HepG2 (cell line): ENCODE data around the gene TRIM54. TPM values are rescaled to one million over a fixed set of nuclear protein-coding genes. Genes with fewer than 3 reads are reported as not detected.
A peak's percentile ranks its signal among the peaks of the same experiment; 100 is the strongest.

Experiments used
- EZH2 ChIP-seq: conservative IDR thresholded peaks from 2 replicates; pipeline ENCODE4 v1.6.1; 2012; ENCODE audit warnings: mild to moderate bottlenecking, low read depth, low read length, moderate library complexity
- HDAC6 ChIP-seq: fragments of 200-600 bp; sonication (generic); IDR thresholded peaks from 2 replicates; pipeline ENCODE4 v1.7.0; 2017; ENCODE audit warnings: mild to moderate bottlenecking, antibody characterized with exemption, low read length, low read depth
- HNF4A ChIP-seq: sonication (generic); formaldehyde crosslinking; IDR thresholded peaks from 2 replicates; pipeline ENCODE4 v1.4.0; 2020; ENCODE audit warnings: missing genetic modification reagents
- PHF21A ChIP-seq: sonication (generic); formaldehyde crosslinking; IDR thresholded peaks from 2 replicates; pipeline ENCODE4 v1.5.0; 2020; ENCODE audit warnings: mild to moderate bottlenecking, missing genetic modification reagents
- RELA ChIP-seq: sonication (generic); formaldehyde crosslinking; IDR thresholded peaks from 2 replicates; pipeline ENCODE4 v1.4.0; 2020; ENCODE audit warnings: missing genetic modification reagents
- SMC3 ChIP-seq: IDR thresholded peaks from 2 replicates; pipeline ENCODE4 v1.6.1; 2011; ENCODE audit warnings: low read length, improper control_type of control experiment
- TARDBP ChIP-seq: sonication (generic); formaldehyde crosslinking; IDR thresholded peaks from 2 replicates; pipeline ENCODE4 v1.8.0; 2022; ENCODE audit warnings: mild to moderate bottlenecking, missing genetic modification reagents
- ZBTB7A ChIP-seq: sonication (generic); formaldehyde crosslinking; IDR thresholded peaks from 2 replicates; pipeline ENCODE4 v1.8.0; 2022; ENCODE audit warnings: mild to moderate bottlenecking, missing genetic modification reagents
- ZC3H4 ChIP-seq: sonication (generic); formaldehyde crosslinking; IDR thresholded peaks from 2 replicates; pipeline ENCODE4 v1.4.0; 2020; ENCODE audit warnings: missing genetic modification reagents, borderline replicate concordance
- ZNF446 ChIP-seq: sonication (generic); formaldehyde crosslinking; IDR thresholded peaks from 2 replicates; pipeline ENCODE4 v1.5.0; 2020; ENCODE audit warnings: mild to moderate bottlenecking, missing genetic modification reagents
- ZNF468 ChIP-seq: sonication (generic); formaldehyde crosslinking; IDR thresholded peaks from 2 replicates; pipeline ENCODE4 v1.8.0; 2022; ENCODE audit warnings: mild to moderate bottlenecking, moderate library complexity, missing genetic modification reagents
- ZNF556 ChIP-seq: sonication (generic); formaldehyde crosslinking; IDR thresholded peaks from 2 replicates; pipeline ENCODE4 v1.4.0; 2020; ENCODE audit warnings: mild to moderate bottlenecking, missing genetic modification reagents, borderline replicate concordance
- ZNF776 ChIP-seq: sonication (generic); formaldehyde crosslinking; IDR thresholded peaks from 2 replicates; pipeline ENCODE4 v1.4.0; 2020; ENCODE audit warnings: mild to moderate bottlenecking, missing genetic modification reagents
- ZSCAN25 ChIP-seq: sonication (generic); formaldehyde crosslinking; IDR thresholded peaks from 2 replicates; pipeline ENCODE4 v1.8.0; 2022; ENCODE audit warnings: mild to moderate bottlenecking, missing genetic modification reagents
- polyA plus RNA-seq, 8 experiments: library from polyadenylated mRNA; depleted of rRNA in 3 of 8; stranded (reverse) in 7 of 8; unstranded in 1 of 8; fragments of >200 nt; fragmentation: Illumina TruSeq in 4 of 8; extraction: Trizol in 4 of 8; gene quantifications; 2 replicates each; pipeline versions ENCODE4 v1.2.1 to v1.2.3, GENCODE V29; 2011 to 2016; ENCODE audit warnings: low read depth in 4 of 8, missing spikeins in 1 of 8, mixed read lengths in 1 of 8; ENCODE audit not compliant: insufficient read depth in 1 of 8
- total RNA-seq, 5 experiments: library from RNA; depleted of rRNA; stranded (reverse); fragments of >200 nt; fragmentation: Illumina TruSeq; extraction: Trizol; gene quantifications; 2 replicates each; pipeline ENCODE4 v1.2.3, GENCODE V29; 2016; ENCODE audit warnings: low read depth in 1 of 5
- TF ChIP-seq, protein P1 (sequence below): sonication (generic); formaldehyde crosslinking; IDR thresholded peaks from 2 replicates; pipeline ENCODE4 v1.4.0; 2020; ENCODE audit warnings: missing genetic modification reagents
- TF ChIP-seq, protein P2 (sequence below): IDR thresholded peaks from 2 replicates; pipeline ENCODE4 v1.6.1; 2016
- TF ChIP-seq, protein P3 (sequence below): sonication (generic); formaldehyde crosslinking; IDR thresholded peaks from 2 replicates; pipeline ENCODE4 v1.5.1; 2020; ENCODE audit warnings: missing genetic modification reagents, mild to moderate bottlenecking, borderline replicate concordance
- TF ChIP-seq, protein P4 (sequence below): sonication (generic); formaldehyde crosslinking; IDR thresholded peaks from 2 replicates; pipeline ENCODE4 v1.5.1; 2020; ENCODE audit warnings: missing genetic modification reagents, mild to moderate bottlenecking, borderline replicate concordance
- TF ChIP-seq, protein P5 (sequence below), 2 experiments: sonication (generic) in 1 of 2; formaldehyde crosslinking in 1 of 2; IDR thresholded peaks; 2 replicates each; pipeline versions ENCODE4 v1.4.0 to v1.6.1; 2018 to 2020; ENCODE audit warnings: missing genetic modification reagents in 2 of 2, borderline replicate concordance in 1 of 2, low read depth in 1 of 2, mild to moderate bottlenecking in 1 of 2, missing biosample characterization in 1 of 2
- TF ChIP-seq, protein P6 (sequence below): sonication (generic); formaldehyde crosslinking; IDR thresholded peaks from 2 replicates; pipeline ENCODE4 v1.4.0; 2020; ENCODE audit warnings: mild to moderate bottlenecking, missing genetic modification reagents

TRIM54 gene
- total and polyA plus RNA-seq, 2 of the 13 experiments (the other 11 are each of a cell fraction or from before 2014, with no cell fraction given) = 0.07 to 0.13 TPM

- TF ChIP-seq, protein P1, sequence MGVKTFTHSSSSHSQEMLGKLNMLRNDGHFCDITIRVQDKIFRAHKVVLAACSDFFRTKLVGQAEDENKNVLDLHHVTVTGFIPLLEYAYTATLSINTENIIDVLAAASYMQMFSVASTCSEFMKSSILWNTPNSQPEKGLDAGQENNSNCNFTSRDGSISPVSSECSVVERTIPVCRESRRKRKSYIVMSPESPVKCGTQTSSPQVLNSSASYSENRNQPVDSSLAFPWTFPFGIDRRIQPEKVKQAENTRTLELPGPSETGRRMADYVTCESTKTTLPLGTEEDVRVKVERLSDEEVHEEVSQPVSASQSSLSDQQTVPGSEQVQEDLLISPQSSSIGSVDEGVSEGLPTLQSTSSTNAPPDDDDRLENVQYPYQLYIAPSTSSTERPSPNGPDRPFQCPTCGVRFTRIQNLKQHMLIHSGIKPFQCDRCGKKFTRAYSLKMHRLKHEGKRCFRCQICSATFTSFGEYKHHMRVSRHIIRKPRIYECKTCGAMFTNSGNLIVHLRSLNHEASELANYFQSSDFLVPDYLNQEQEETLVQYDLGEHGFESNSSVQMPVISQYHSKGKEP (CRISPR knock-in tag) = no peak
- TF ChIP-seq, protein P2, sequence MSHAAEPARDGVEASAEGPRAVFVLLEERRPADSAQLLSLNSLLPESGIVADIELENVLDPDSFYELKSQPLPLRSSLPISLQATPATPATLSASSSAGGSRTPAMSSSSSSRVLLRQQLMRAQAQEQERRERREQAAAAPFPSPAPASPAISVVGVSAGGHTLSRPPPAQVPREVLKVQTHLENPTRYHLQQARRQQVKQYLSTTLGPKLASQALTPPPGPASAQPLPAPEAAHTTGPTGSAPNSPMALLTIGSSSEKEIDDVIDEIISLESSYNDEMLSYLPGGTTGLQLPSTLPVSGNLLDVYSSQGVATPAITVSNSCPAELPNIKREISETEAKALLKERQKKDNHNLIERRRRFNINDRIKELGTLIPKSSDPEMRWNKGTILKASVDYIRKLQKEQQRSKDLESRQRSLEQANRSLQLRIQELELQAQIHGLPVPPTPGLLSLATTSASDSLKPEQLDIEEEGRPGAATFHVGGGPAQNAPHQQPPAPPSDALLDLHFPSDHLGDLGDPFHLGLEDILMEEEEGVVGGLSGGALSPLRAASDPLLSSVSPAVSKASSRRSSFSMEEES (CRISPR knock-in tag) = peak; percentile 45; the same call in 1 of the 2 replicates
- TF ChIP-seq TARDBP (CRISPR knock-in tag) = peak; percentile 63; the same call in 1 of the 2 replicates
- TF ChIP-seq ZNF556 (CRISPR knock-in tag) = peak; percentile 74; the same call in 1 of the 2 replicates
- no peak for TF ChIP-seq HNF4A
- TF ChIP-seq SMC3 = peak; percentile 25; the same call in 1 of the 2 replicates
- no peak for TF ChIP-seq ZNF468 (CRISPR knock-in tag)
- TF ChIP-seq, protein P3, sequence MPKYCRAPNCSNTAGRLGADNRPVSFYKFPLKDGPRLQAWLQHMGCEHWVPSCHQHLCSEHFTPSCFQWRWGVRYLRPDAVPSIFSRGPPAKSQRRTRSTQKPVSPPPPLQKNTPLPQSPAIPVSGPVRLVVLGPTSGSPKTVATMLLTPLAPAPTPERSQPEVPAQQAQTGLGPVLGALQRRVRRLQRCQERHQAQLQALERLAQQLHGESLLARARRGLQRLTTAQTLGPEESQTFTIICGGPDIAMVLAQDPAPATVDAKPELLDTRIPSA (CRISPR knock-in tag) = no peak
- no peak for TF ChIP-seq HDAC6
- TF ChIP-seq ZNF776 (CRISPR knock-in tag) = no peak; the same call in 1 of the 2 replicates
- peak; percentile 51 for TF ChIP-seq ZSCAN25 (CRISPR knock-in tag)
- TF ChIP-seq ZC3H4 (CRISPR knock-in tag) = no peak
- TF ChIP-seq ZNF446 (CRISPR knock-in tag) = no peak
- TF ChIP-seq, protein P4, sequence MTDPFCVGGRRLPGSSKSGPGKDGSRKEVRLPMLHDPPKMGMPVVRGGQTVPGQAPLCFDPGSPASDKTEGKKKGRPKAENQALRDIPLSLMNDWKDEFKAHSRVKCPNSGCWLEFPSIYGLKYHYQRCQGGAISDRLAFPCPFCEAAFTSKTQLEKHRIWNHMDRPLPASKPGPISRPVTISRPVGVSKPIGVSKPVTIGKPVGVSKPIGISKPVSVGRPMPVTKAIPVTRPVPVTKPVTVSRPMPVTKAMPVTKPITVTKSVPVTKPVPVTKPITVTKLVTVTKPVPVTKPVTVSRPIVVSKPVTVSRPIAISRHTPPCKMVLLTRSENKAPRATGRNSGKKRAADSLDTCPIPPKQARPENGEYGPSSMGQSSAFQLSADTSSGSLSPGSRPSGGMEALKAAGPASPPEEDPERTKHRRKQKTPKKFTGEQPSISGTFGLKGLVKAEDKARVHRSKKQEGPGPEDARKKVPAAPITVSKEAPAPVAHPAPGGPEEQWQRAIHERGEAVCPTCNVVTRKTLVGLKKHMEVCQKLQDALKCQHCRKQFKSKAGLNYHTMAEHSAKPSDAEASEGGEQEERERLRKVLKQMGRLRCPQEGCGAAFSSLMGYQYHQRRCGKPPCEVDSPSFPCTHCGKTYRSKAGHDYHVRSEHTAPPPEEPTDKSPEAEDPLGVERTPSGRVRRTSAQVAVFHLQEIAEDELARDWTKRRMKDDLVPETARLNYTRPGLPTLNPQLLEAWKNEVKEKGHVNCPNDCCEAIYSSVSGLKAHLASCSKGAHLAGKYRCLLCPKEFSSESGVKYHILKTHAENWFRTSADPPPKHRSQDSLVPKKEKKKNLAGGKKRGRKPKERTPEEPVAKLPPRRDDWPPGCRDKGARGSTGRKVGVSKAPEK = peak; percentile 76
- TF ChIP-seq, protein P5, sequence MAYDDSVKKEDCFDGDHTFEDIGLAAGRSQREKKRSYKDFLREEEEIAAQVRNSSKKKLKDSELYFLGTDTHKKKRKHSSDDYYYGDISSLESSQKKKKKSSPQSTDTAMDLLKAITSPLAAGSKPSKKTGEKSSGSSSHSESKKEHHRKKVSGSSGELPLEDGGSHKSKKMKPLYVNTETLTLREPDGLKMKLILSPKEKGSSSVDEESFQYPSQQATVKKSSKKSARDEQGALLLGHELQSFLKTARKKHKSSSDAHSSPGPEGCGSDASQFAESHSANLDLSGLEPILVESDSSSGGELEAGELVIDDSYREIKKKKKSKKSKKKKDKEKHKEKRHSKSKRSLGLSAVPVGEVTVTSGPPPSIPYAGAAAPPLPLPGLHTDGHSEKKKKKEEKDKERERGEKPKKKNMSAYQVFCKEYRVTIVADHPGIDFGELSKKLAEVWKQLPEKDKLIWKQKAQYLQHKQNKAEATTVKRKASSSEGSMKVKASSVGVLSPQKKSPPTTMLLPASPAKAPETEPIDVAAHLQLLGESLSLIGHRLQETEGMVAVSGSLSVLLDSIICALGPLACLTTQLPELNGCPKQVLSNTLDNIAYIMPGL (CRISPR knock-in tag; IDR thresholded peaks at IDR 0.05; ENCODE audit: borderline replicate concordance in 1 of 2, low read depth in 1 of 2) = peak; percentile 95 to 97
- TF ChIP-seq, protein P6, sequence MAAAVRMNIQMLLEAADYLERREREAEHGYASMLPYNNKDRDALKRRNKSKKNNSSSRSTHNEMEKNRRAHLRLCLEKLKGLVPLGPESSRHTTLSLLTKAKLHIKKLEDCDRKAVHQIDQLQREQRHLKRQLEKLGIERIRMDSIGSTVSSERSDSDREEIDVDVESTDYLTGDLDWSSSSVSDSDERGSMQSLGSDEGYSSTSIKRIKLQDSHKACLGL (CRISPR knock-in tag) = peak; percentile 56
- TF ChIP-seq EZH2 = no peak
- no peak for TF ChIP-seq RELA (CRISPR knock-in tag)
- no peak for TF ChIP-seq PHF21A (CRISPR knock-in tag)
- peak; percentile 76 for TF ChIP-seq ZBTB7A (CRISPR knock-in tag)
Measured at GRCh38 chr2:27249891-27250651, 32.2 kb upstream of the TRIM54 start (continued).
